AG09319 (cell line): ENCODE data around the gene TSEN34.
"Not testable (repeated sequence)": the region's sequence is repeated elsewhere in the genome, so short reads cannot be mapped to it uniquely, and the experiment has no call there.

Source experiments
- DNase-seq: peaks from one replicate; pipeline ENCODE4 v3.0.0-alpha.2; 2010; ENCODE audit warnings: low read depth; ENCODE audit errors: extremely low read depth
- TF ChIP-seq, protein P1 (sequence below): IDR thresholded peaks from 2 replicates; pipeline ENCODE4 v1.5.1; 2011; ENCODE audit warnings: low read depth, mild to moderate bottlenecking, inconsistent platforms, low read length, moderate library complexity

Gene TSEN34

GRCh38 chr19:54199401-54199800 lies 8.3 kb downstream of the TSEN34 start:
- TF ChIP-seq, protein P1, sequence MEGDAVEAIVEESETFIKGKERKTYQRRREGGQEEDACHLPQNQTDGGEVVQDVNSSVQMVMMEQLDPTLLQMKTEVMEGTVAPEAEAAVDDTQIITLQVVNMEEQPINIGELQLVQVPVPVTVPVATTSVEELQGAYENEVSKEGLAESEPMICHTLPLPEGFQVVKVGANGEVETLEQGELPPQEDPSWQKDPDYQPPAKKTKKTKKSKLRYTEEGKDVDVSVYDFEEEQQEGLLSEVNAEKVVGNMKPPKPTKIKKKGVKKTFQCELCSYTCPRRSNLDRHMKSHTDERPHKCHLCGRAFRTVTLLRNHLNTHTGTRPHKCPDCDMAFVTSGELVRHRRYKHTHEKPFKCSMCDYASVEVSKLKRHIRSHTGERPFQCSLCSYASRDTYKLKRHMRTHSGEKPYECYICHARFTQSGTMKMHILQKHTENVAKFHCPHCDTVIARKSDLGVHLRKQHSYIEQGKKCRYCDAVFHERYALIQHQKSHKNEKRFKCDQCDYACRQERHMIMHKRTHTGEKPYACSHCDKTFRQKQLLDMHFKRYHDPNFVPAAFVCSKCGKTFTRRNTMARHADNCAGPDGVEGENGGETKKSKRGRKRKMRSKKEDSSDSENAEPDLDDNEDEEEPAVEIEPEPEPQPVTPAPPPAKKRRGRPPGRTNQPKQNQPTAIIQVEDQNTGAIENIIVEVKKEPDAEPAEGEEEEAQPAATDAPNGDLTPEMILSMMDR, result no peak
- no peak for DNase-seq

- TF ChIP-seq, protein P1, result no peak
- DNase-seq, result no peak
These were observed 10.1 kb downstream of the TSEN34 start for GRCh38 chr19:54201172-54201701.

- DNase-seq, result no peak
These were observed 10.9 kb downstream of the TSEN34 start for GRCh38 chr19:54201980-54202379.

GRCh38 chr19:54203151-54203611 lies 12.1 kb downstream of the TSEN34 start:
- no peak for DNase-seq
- TF ChIP-seq, protein P1, result no peak

More at GRCh38 chr19:54201980-54202379, 10.9 kb downstream of the TSEN34 start:
- TF ChIP-seq, protein P1, result no peak

- TF ChIP-seq, protein P1, result no peak
- DNase-seq, result no peak
These were observed 13.8 kb downstream of the TSEN34 start for GRCh38 chr19:54204767-54205468.

GRCh38 chr19:54206030-54206830 lies 15.1 kb downstream of the TSEN34 start:
- TF ChIP-seq, protein P1, result no peak
- DNase-seq, result no peak

DNA sequence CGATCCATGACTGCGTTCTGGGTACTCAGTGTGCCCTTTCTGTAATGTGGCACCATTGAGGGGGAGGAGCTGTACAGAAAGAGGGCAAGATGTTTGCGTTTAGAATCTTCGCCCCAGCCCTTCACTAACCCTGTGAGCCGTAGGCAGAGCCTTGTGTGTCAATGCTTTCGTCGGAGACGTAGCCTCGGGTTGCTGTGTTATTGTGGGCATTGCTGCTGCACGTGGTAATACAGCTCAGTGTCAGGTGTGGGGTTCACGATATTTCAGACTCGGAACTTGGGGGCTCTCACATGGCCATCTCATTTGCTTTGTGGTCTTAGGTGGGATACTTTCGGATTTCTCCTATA lies 15.7 kb downstream of the TSEN34 start:
- TF ChIP-seq, protein P1, result no peak
- DNase-seq, result no peak

DNA sequence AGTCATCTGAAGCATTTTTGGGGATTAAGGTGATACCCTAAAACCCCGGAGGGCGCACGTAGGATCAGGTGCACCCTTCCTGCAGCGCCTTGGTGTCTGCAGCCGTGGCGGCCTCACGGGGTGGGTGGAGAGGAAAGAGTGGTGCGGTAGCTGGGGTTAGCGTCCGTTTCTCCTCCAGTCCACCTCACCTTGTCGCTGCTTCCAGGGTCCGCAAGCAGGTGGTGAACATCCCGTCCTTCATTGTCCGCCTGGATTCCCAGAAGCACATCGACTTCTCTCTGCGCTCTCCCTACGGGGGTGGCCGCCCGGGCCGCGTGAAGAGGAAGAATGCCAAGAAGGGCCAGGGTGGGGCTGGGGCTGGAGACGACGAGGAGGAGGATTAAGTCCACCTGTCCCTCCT lies 16.1 kb downstream of the TSEN34 start:
- not testable (repeated sequence) for DNase-seq
